Mesenteric fat pad (tissue), 1 donor: ENCODE results near the gene ARPC1A. TPM values are rescaled to one million over a fixed set of nuclear protein-coding genes. Genes with fewer than 3 reads are reported as not detected.
"Not testable (repeated sequence)": the region's sequence is repeated elsewhere in the genome, so short reads cannot be mapped to it uniquely, and the experiment has no call there.

Source experiments
- DNase-seq: peaks from one replicate; pipeline ENCODE4 v3.0.0-alpha.2; 2020; ENCODE audit warnings: low spot score
- long read RNA-seq: library from polyadenylated mRNA; unstranded; transcript quantifications from one replicate; pipeline ENCODE4 v2.0.0, GENCODE V29; 2020
- total RNA-seq: library from RNA; stranded (reverse); fragmentation: NEBNext Ultra II Directional; extraction: Animal tissue kit (Norgen Biotek cat#: 25700); gene quantifications from one replicate; pipeline ENCODE4 v1.2.1, GENCODE V29; 2021
- donor health status: DM: yes; HTN: yes; CAD: no.

Gene ARPC1A
- 109 TPM for total RNA-seq
- long read RNA-seq, transcript ARPC1A-201 (10 exons, 1,565 nt): major isoform, 621 of 726 reads
- long read RNA-seq, partial matches to known transcripts: 63 of 726 reads
- long read RNA-seq, other reads (novel, unspliced or antisense): 42 of 726 reads

GRCh38 chr7:99325592-99326407 is at the start of gene ARPC1A:
TSS of gene ARPC1A (plus strand) at chr7:99325898. CDS start at chr7:99333354, 7,456 bp downstream.
- DNase-seq: peak; percentile 97

- no peak for DNase-seq
These were observed 47.5 kb upstream of the ARPC1A start for GRCh38 chr7:99278180-99278579.

- not testable (repeated sequence) for DNase-seq
These were observed 41.5 kb upstream of the ARPC1A start for GRCh38 chr7:99284165-99284564.

- DNase-seq: no peak
These were observed 37.7 kb upstream of the ARPC1A start for GRCh38 chr7:99287779-99288534.

GRCh38 chr7:99289185-99289584 is 36.5 kb upstream of the ARPC1A start:
- DNase-seq: no peak

- not testable (repeated sequence) for DNase-seq
These were observed 35.5 kb upstream of the ARPC1A start for GRCh38 chr7:99290148-99290547.

GRCh38 chr7:99290980-99291607 is 34.6 kb upstream of the ARPC1A start:
- DNase-seq: no peak

GRCh38 chr7:99292127-99292526 is 33.6 kb upstream of the ARPC1A start:
- DNase-seq: no peak

- no peak for DNase-seq
These were observed 32.5 kb upstream of the ARPC1A start for GRCh38 chr7:99293167-99293566.

- DNase-seq: no peak
These were observed 32.0 kb upstream of the ARPC1A start for GRCh38 chr7:99293650-99294049.

GRCh38 chr7:99296471-99296870 is 29.2 kb upstream of the ARPC1A start:
- DNase-seq: no peak

- DNase-seq: no peak
These were observed 24.2 kb upstream of the ARPC1A start for GRCh38 chr7:99301496-99301895.

- no peak for DNase-seq
These were observed 20.0 kb upstream of the ARPC1A start for GRCh38 chr7:99305473-99306260.

- no peak for DNase-seq
These were observed 17.1 kb upstream of the ARPC1A start for GRCh38 chr7:99308461-99309074.

- DNase-seq: no peak
These were observed 16.6 kb upstream of the ARPC1A start for GRCh38 chr7:99309111-99309510.

GRCh38 chr7:99310004-99310403 is 15.7 kb upstream of the ARPC1A start:
- no peak for DNase-seq

GRCh38 chr7:99311702-99312101 is 14.0 kb upstream of the ARPC1A start:
- peak; percentile 20 for DNase-seq

GRCh38 chr7:99312316-99313203 is 13.1 kb upstream of the ARPC1A start:
- DNase-seq: peak; percentile 79

GRCh38 chr7:99313204-99313573 is 12.5 kb upstream of the ARPC1A start:
- no peak for DNase-seq
